Effector memory CD8-positive, alpha-beta T cell (primary cell): ENCODE data around the gene CXCL12.

Source experiments
- ATAC-seq: fragments of 150-1000 bp; cut with Tn5 transposase; replicated peaks from 2 replicates; pipeline ENCODE4 v1.10.0; 2021; ENCODE audit warnings: mild to moderate bottlenecking, moderate library complexity
- DNase-seq, 3 experiments: peaks; one replicate each; pipeline ENCODE4 v3.0.0; 2021
- H3K27ac Mint-ChIP-seq, 2 donors: one replicate each; pipeline ENCODE4 v1.8.0; 2022; ENCODE audit warnings: mild to moderate bottlenecking in 2 of 2, mixed read lengths in 2 of 2, moderate library complexity in 2 of 2
- H3K27me3 Mint-ChIP-seq, 2 donors: one replicate each; pipeline ENCODE4 v1.8.0; 2022; ENCODE audit warnings: mixed read lengths in 2 of 2
- H3K36me3 Mint-ChIP-seq: one replicate; pipeline ENCODE4 v1.8.0; 2022; ENCODE audit warnings: mild to moderate bottlenecking, moderate library complexity, mixed read lengths; ENCODE audit not compliant: insufficient read depth
- H3K4me1 Mint-ChIP-seq, 2 donors: one replicate each; pipeline ENCODE4 v1.8.0; 2022; ENCODE audit warnings: low read depth in 2 of 2, mixed read lengths in 2 of 2
- H3K4me3 Mint-ChIP-seq, 2 donors: one replicate each; pipeline ENCODE4 v1.8.0; 2022; ENCODE audit warnings: mild to moderate bottlenecking in 2 of 2, mixed read lengths in 2 of 2, moderate library complexity in 2 of 2
- H3K9me3 Mint-ChIP-seq, 2 donors: one replicate each; pipeline ENCODE4 v1.8.0; 2022; ENCODE audit warnings: mixed read lengths in 2 of 2

Gene CXCL12

DNA sequence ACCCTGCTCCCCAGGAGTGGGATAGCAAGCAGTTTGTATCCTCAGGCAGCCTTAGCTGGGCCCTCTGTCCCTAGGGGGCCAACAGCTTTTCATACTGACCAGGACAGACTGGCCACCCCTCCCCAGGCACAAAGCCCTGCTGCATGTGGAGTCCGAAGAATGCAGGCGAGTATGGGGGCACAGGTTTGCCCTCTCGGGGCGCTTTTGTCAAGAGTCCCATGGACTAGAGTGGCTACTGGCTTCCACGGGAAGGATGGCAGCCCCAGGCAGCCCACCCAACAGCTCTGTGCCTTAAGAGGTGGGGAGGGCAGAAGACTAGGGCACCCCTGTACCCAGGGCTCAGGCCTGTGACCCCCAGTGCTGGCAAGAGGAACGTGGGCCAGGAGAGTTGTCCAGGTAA is 10.7 kb downstream of the CXCL12 start:
- H3K4me1 Mint-ChIP-seq = no peaks in the 10 kb centered on the region
- no peak overlapping the region for H3K4me3 Mint-ChIP-seq
- DNase-seq (no peak), ATAC-seq (no peak)
- H3K36me3 Mint-ChIP-seq = no peaks in the 10 kb centered on the region
- H3K27me3 Mint-ChIP-seq = peaks cover 27 to 47% of the 10 kb centered on the region in 2 donors
- no peak overlapping the region for H3K27ac Mint-ChIP-seq
- H3K9me3 Mint-ChIP-seq = no peaks in the 10 kb centered on the region

DNA sequence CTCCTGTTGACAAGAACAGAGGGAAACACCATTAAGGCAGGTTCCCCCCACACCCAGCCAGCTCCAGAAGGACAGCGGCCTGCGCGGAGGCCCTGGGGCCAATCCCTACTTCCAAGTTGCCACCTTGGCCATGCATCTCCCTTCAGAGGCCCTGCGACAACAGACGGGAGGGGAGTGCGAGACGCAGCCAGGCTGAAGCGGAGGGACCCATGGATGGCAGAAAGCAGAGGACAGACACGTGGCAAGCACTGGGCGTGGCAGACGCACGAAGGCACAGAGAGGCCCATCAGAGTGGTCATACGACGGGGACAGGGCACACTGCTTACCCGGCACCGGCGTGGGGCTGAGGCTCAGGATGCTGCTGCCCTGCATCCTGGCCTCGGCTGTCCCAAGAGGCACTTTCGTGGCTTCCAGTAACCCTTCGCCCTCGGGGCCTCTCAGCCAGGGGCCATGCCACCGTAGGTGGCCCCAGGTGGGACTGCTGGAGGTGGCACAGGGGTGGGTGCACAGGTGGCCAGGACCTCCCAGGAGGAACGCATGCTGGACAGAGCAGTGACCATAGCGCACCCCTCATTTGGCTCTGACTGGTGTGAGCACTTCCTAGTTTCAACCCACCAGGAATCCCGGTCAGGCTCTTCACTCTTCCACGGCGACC is 11.4 kb downstream of the CXCL12 start:
- no peak for ATAC-seq
- Mint-ChIP-seq H3K27me3 (peaks cover 28 to 54% of the 10 kb centered on the region in 2 donors), H3K36me3 (no peaks in the 10 kb centered on the region), H3K27ac (no peak overlapping the region), H3K4me1 (no peaks in the 10 kb centered on the region), H3K4me3 (no peak overlapping the region), H3K9me3 (no peaks in the 10 kb centered on the region)
- no peak for DNase-seq

DNA sequence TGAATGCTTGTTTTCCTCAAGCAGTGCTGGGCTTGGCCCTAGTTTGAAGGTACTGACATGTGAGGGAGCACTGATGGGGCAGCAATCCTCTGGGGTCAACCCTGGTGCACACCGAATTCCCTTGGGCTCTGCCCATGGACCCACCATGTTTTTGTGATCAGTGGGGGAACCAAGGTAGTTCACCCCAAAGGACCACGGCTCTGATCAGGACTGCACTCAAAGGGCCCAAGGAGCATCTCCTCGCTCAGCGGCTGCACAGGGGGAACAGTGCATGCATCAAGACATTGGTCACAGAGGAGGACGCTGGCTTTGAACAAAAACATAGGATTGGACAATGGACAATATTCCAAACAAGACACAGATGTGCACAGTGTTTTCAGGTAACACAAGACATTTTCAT is 12.7 kb downstream of the CXCL12 start:
- Mint-ChIP-seq H3K27me3 (peaks cover 30 to 52% of the 10 kb centered on the region in 2 donors), H3K4me1 (no peaks in the 10 kb centered on the region), H3K9me3 (no peaks in the 10 kb centered on the region), H3K4me3 (no peak overlapping the region), H3K36me3 (no peaks in the 10 kb centered on the region), H3K27ac (no peak overlapping the region)
- no peak for ATAC-seq
- no peak for DNase-seq

DNA sequence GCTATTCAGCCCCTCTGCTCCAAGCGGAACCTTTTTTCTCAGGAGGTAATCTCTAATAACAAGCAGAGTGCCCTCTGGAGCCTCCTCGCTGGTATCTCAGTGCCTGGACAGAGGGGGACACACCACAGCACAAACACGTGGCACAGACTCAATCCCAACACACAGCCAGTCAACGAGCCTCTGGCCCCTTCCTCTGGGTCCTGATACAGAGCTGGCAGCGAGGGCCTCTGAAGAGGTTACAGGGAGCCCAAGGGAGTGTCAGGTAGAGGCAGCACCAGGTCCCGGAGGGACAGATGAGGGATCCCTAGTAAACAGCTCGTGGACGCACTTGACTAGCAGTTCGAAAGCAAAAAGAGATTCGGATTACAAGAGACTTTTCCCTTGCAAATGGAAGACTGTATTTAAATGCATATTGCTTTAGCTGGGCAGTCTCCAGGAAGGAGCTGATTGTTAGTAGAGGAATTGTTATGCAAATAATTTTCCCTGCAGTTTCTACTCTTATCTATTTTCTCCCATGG is 14.1 kb downstream of the CXCL12 start:
- Mint-ChIP-seq H3K4me1 (no peaks in the 10 kb centered on the region), H3K27me3 (peaks cover 22 to 43% of the 10 kb centered on the region in 2 donors), H3K36me3 (peaks cover 2% of the 10 kb centered on the region), H3K27ac (no peak overlapping the region), H3K9me3 (no peaks in the 10 kb centered on the region), H3K4me3 (no peak overlapping the region)
- ATAC-seq (no peak), DNase-seq (no peak)

DNA sequence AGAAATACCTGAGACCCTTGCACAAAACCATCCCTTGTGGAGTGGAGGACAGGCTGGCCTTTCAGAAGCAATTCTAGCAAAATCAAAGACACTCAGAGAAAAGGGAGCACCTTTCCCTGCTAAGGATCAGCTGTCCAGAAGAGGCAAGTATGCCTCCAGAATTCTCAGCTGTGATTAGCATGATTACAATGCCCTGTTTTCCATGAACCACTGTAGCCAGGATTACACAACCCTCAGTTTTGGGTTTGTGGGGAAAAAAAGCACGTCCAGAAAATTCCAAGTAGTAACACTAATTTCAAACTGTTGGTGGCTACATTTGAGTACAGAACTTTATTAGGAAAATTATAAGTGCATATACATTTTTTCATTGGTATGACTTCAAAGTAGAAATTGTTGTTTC is 15.0 kb downstream of the CXCL12 start:
- Mint-ChIP-seq H3K9me3 (no peaks in the 10 kb centered on the region), H3K27me3 (peaks cover 23 to 40% of the 10 kb centered on the region in 2 donors), H3K4me3 (no peak overlapping the region), H3K4me1 (no peaks in the 10 kb centered on the region), H3K27ac (no peak overlapping the region), H3K36me3 (peaks cover 2% of the 10 kb centered on the region)
- DNase-seq (no peak), ATAC-seq (no peak)

DNA sequence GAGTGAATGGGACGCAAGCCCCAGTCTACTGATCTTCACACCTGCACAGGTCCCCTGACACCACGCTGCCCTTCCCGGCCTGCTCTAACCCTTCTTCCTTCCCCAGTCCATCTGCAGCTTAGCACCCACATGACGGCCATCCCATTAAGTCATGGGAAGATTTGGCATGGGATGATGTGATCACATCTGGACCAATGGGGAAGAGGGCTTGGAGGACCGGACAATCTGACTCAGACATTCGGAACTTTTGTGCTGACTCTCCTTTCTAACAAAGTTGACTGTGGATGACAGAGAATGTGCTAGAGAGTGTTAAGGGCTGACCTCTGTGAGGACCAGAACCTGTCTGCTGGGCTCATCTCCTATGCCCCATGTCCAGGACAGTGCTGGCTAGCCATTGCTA is 15.6 kb downstream of the CXCL12 start:
- ATAC-seq = no peak
- peaks cover 22 to 40% of the 10 kb centered on the region in 2 donors for H3K27me3 Mint-ChIP-seq
- no peak for DNase-seq
- H3K4me3 Mint-ChIP-seq = no peak overlapping the region
- H3K36me3 Mint-ChIP-seq = peaks cover 2% of the 10 kb centered on the region
- no peaks in the 10 kb centered on the region for H3K9me3 Mint-ChIP-seq
- H3K27ac Mint-ChIP-seq = no peak overlapping the region
- H3K4me1 Mint-ChIP-seq = no peaks in the 10 kb centered on the region

DNA sequence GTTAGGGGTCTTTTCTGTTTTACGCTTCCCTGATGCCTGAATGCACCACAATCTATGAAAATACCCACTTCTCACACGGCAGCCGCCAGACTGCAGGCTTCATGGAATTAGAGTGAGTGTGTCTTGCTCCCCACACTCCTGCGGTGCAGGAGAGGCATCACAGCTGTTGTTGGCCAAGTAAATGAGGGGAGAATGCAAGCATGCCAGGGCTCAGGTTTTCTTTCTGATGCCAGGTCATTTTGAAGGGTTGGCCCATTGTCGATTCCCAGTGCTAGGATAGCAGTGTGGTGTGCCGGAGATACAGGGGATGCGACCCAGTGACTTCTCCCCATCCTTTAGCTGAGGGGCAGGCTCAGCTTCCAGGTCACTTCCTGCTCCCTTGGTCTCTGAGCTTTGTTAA is 16.3 kb downstream of the CXCL12 start:
- Mint-ChIP-seq H3K4me3 (no peak overlapping the region), H3K27me3 (peaks cover 28 to 40% of the 10 kb centered on the region in 2 donors), H3K27ac (no peak overlapping the region), H3K36me3 (peaks cover 2% of the 10 kb centered on the region), H3K9me3 (no peaks in the 10 kb centered on the region), H3K4me1 (no peaks in the 10 kb centered on the region)
- ATAC-seq = no peak
- no peak for DNase-seq

DNA sequence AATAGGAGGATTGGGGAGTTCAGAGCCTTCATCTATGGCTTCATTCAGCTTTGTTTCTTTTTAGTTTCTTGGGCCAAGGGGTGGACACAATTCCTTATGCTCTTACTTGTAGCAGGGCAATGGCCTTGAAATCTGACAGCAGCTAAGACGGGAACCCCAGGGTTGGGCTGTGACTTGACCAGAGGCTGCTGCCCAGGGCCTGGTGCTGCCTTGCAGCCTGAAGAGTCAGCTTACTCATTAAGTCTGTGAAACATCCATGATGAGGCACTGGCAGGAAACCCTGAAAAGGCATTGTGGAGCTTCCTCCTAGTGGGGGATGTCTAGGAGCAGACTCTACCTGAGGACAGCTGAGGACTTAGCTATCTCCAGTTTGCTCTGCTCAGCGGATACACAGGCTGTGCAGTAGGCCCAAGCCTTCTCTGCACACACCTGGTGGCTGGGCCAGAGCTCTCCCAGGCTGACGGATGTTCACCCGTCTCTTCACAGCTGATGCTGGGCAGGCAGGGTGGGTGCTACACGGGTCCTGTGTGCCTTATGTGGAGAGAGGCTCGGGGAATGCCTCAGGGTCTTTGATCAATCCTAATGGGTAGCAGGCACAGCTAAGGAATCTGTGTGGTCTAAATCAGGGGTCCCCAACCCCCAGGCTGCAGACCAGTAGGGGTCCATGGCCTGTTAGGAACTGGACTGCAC is 17.8 kb downstream of the CXCL12 start:
- Mint-ChIP-seq H3K4me3 (no peak overlapping the region), H3K4me1 (no peaks in the 10 kb centered on the region), H3K27me3 (peaks cover 32% of the 10 kb centered on the region in 2 donors), H3K36me3 (peaks cover 2% of the 10 kb centered on the region), H3K27ac (no peak overlapping the region), H3K9me3 (no peaks in the 10 kb centered on the region)
- ATAC-seq (no peak), DNase-seq (no peak)

DNA sequence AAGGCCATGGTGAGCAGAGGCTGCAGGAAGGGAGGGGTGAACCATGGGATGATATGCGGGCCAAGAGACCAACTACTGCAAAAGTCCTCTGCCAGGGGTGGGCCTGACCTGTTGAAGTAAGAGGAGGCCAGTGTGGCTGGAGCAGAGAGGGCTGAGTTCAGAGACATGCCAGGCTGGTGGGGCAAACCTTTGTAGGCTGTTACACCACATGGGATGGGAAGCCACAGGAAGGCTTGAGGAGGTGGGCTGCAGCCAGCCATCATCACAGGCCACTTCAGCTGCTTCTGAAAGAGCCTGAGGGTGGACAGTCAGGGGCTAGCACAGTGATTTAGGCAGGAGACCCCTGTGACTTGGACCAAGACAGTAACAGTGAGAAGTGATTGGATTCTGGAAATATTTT is 20.3 kb downstream of the CXCL12 start:
- Mint-ChIP-seq H3K27me3 (peaks cover 38 to 47% of the 10 kb centered on the region in 2 donors), H3K27ac (no peak overlapping the region), H3K4me3 (no peak overlapping the region), H3K36me3 (peaks cover 2% of the 10 kb centered on the region), H3K4me1 (no peaks in the 10 kb centered on the region), H3K9me3 (no peaks in the 10 kb centered on the region)
- DNase-seq (no peak), ATAC-seq (no peak)

DNA sequence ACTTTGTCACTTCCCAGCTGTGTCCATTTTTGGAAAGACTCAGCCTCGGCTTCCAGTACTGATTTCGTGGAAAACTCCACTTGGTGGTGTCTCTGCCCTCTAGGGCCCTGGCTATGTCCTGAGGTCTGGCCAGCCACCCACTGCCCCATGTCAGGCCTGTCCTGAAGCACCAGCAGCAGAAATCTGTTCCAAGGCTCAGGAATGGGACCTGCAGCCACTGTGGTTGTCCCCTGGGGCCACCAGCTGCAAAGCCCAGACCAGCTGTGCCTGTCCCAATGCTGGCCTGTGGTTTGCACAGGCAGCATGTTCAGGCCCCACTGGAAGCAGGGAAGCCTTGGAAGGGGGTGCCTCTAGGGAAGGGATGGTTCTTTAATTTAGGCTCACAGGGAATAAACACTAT is 21.2 kb downstream of the CXCL12 start:
- DNase-seq (no peak), ATAC-seq (no peak)
- Mint-ChIP-seq H3K36me3 (peaks cover 2% of the 10 kb centered on the region), H3K4me1 (no peaks in the 10 kb centered on the region), H3K27ac (no peak overlapping the region), H3K9me3 (no peaks in the 10 kb centered on the region), H3K27me3 (peaks cover 30 to 43% of the 10 kb centered on the region in 2 donors), H3K4me3 (no peak overlapping the region)

DNA sequence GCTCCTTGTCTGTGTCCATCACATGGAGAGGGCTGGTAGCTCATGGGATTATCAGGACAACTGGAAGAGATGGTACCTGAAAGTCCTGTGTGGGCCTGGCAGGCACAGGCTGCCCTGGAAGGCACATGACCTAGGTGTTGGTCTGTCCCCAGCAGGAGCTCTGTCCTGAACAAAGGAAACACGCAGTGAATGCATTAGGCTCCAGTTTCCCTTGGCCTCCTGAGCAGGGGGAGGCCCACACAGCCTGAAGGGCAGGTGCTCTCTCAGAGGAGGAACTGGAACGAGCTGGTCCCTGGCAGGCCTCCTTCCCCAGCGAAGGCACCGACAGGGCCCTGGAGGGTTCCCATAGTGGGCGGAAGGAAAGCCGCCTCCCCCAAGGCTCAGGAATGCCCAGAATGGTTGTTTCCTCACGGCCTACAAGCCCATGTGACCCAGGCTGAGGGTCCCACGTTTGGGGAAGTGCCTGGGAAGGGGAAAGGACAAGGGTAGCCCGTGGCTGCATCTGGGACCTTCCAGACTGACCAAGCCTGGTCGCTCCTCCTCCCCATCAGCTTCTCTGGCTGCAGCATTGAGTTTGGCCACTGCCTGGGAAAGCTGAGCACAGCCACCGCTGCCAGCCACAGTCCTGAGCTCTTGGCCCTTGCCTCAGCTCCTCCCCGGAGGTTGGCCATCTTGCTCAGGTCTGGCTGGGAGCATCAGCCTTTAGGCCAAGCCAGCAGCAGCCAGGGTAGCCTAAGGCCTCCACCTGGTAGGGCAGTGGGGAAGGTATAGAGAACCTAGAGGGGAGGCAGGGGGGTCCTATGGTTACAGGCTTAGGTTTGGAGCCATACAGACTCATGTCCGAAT is 21.8 kb downstream of the CXCL12 start:
- ATAC-seq (no peak), DNase-seq (no peak)
- Mint-ChIP-seq H3K27me3 (peaks cover 29 to 37% of the 10 kb centered on the region in 2 donors), H3K9me3 (no peaks in the 10 kb centered on the region), H3K27ac (no peak overlapping the region), H3K4me1 (no peaks in the 10 kb centered on the region), H3K36me3 (peaks cover 2% of the 10 kb centered on the region), H3K4me3 (no peak overlapping the region)

DNA sequence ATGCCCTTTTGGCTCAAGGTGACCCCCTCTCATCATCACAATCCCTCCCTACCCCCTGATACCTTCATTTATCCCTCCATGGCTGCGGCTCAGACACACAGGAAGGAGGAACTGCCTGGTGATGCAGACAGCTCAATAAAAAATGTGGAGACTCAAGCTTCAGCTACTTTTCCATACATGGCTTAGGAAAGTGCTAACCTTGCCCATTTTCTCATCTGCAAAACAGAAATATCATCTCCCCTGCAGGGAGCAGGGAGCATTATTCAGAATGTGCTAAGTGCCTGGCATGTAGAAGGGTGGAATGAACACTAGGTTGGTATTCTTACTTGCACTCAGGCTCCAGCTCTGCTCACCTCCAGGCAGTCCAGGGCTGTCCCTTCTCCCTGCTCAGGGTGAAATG is 23.8 kb downstream of the CXCL12 start:
- Mint-ChIP-seq H3K9me3 (no peaks in the 10 kb centered on the region), H3K27me3 (peaks cover 35 to 46% of the 10 kb centered on the region in 2 donors), H3K4me3 (no peak overlapping the region), H3K36me3 (no peaks in the 10 kb centered on the region), H3K4me1 (no peaks in the 10 kb centered on the region), H3K27ac (no peak overlapping the region)
- DNase-seq (no peak), ATAC-seq (no peak)

DNA sequence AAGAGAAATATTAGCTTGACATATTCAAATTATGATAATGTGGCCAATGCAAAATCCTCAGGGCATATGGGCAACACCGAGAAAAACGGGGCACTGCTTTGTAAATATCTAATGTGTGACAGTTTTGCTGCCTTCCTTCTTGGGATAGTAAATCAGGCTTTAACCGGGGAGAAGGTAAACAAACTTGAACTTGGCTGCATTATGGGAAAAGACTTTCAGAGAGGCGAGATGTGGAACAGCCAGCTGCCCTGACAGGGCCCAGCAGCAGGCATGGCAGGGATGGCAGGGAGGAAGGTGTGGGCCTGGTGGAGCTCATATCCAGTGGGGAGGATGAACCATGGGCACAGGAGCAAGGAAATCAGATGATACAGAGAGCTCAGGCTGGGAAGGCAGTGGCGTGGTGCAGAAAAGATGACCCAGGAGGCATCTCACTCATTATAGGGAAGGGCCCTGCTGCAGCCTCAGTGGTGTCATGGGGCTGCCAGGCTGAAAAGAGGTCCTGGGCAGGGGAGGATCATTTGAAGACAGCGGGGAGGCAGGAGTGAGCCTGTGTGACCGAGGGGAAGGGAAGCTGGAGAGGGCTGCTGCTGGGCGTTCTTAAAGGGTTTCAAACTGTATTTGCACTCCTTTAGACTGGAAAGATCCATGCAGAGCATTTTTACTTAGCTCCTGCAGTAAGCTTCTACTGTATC is 26.7 kb downstream of the CXCL12 start:
- Mint-ChIP-seq H3K4me1 (no peaks in the 10 kb centered on the region), H3K27ac (no peak overlapping the region), H3K36me3 (no peaks in the 10 kb centered on the region), H3K4me3 (no peak overlapping the region), H3K9me3 (no peaks in the 10 kb centered on the region), H3K27me3 (peaks cover 28 to 35% of the 10 kb centered on the region in 2 donors)
- ATAC-seq (no peak), DNase-seq (no peak)
